ENCODE data around the gene PKP3. TPM values are rescaled to one million over a fixed set of nuclear protein-coding genes. Genes with fewer than 3 reads are reported as not detected.
A peak's percentile ranks its signal among the peaks of the same experiment; 100 is the strongest.
"Not testable (repeated sequence)": the region's sequence is repeated elsewhere in the genome, so short reads cannot be mapped to it uniquely, and the experiment has no call there.

Gene PKP3
- total and polyA plus RNA-seq, 10 donors, result 0.09 to 2.8 (median 0.44) TPM; not detected in 4

GRCh38 chr11:400241-400689 is 6.3 kb downstream of the PKP3 start:
- Histone ChIP-seq H3K4me1 (peaks cover 3 to 26% (median 14%) of the 10 kb centered on the region in 6 donors), H3K27ac (no peak overlapping the region), H3K4me3 (no peak overlapping the region), H3K9me3 (no peaks in the 10 kb centered on the region), H3K36me3 (no peaks in the 10 kb centered on the region), H3K27me3 (replicated peaks in 1 of 7) (peaks cover 0 to 47% (median 21%) of the 10 kb centered on the region in 7 donors)
- peak; percentile 72 for DNase-seq
- TF ChIP-seq POLR2A (IDR thresholded peaks at IDR 0.05) (no peak), CTCF (IDR thresholded peaks at IDR 0.05 in 8 of 11, conservative IDR thresholded peaks at IDR 0.05 in 3 of 11) (no peak), POLR2AphosphoS5 (IDR thresholded peaks at IDR 0.05) (no peak)
- intact Hi-C loops (cut with DNase I; ENCODE audit: low total_unique reads), result no loop called here
- 5 to 85% (median 42%) methylated on average over 4 to 50 of the region's 50 CpGs for WGBS, 5 donors

GRCh38 chr11:401196-401595 is 7.2 kb downstream of the PKP3 start:
- H3K27ac ChIP-seq; H3K9me3 ChIP-seq; DNase-seq; H3K4me3 ChIP-seq; intact Hi-C loops (cut with DNase I; ENCODE audit: low total_unique reads); H3K36me3 ChIP-seq: not testable (repeated sequence)
- 97% methylated on average over 52 of the region's 52 CpGs; no CpG with 5 or more reads in 4 of the 5 donors for WGBS, 5 donors
- peaks cover 0 to 37% (median 21%) of the 10 kb centered on the region in 7 donors for H3K27me3 ChIP-seq (replicated peaks in 1 of 7)
- H3K4me1 ChIP-seq, result peaks cover 6 to 35% (median 21%) of the 10 kb centered on the region in 6 donors

- peaks cover 0 to 28% (median 21%) of the 10 kb centered on the region in 7 donors for H3K27me3 ChIP-seq (replicated peaks in 1 of 7)
- intact Hi-C loops (cut with DNase I; ENCODE audit: low total_unique reads), result no loop called here
- 60 to 93% (median 84%) methylated on average over 35 to 55 of the region's 55 CpGs for WGBS, 5 donors
Observed at GRCh38 chr11:403021-403760, 9.2 kb downstream of the PKP3 start.

GRCh38 chr11:403761-404431 is 9.9 kb downstream of the PKP3 start:
- no peaks in the 10 kb centered on the region for H3K9me3 ChIP-seq
- peaks cover 0 to 6% (median 0%) of the 10 kb centered on the region in 6 donors for H3K36me3 ChIP-seq
- H3K27ac ChIP-seq, result no peak overlapping the region
- peak; percentile 80 for DNase-seq
- H3K27me3 ChIP-seq (replicated peaks in 1 of 7), result peaks cover 0 to 25% (median 19%) of the 10 kb centered on the region in 7 donors
- no peak for TF ChIP-seq POLR2A (IDR thresholded peaks at IDR 0.05)
- no peak for TF ChIP-seq CTCF (IDR thresholded peaks at IDR 0.05 in 8 of 11, conservative IDR thresholded peaks at IDR 0.05 in 3 of 11)
- peak in 1 of 3 donors; percentile 14 for TF ChIP-seq POLR2AphosphoS5 (IDR thresholded peaks at IDR 0.05)
- WGBS, 5 donors, result 90 to 94% (median 91%) methylated on average over 15 to 27 of the region's 27 CpGs
- intact Hi-C loops (cut with DNase I; ENCODE audit: low total_unique reads), result no loop called here
- H3K4me3 ChIP-seq, result no peak overlapping the region
- H3K4me1 ChIP-seq, result peaks cover 7 to 43% (median 25%) of the 10 kb centered on the region in 6 donors

More at GRCh38 chr11:403021-403760, 9.2 kb downstream of the PKP3 start:
- Histone ChIP-seq H3K4me1 (peaks cover 7 to 36% (median 22%) of the 10 kb centered on the region in 6 donors), H3K4me3 (no peak overlapping the region), H3K27ac (no peak overlapping the region), H3K9me3 (no peaks in the 10 kb centered on the region), H3K36me3 (peaks cover 0 to 6% (median 0%) of the 10 kb centered on the region in 6 donors)
- DNase-seq, result no peak
- no peak for TF ChIP-seq CTCF (IDR thresholded peaks at IDR 0.05 in 8 of 11, conservative IDR thresholded peaks at IDR 0.05 in 3 of 11)
- no peak for TF ChIP-seq POLR2AphosphoS5 (IDR thresholded peaks at IDR 0.05)
- no peak for TF ChIP-seq POLR2A (IDR thresholded peaks at IDR 0.05)

Data from spleen (tissue), 11 donors.